Amniotic epithelial cell (primary cell): Measurements from ENCODE around the gene CYP11A1.

Experiments
- DNase-seq: peaks from one replicate; pipeline ENCODE4 v3.0.0-alpha.2; 2010; ENCODE audit warnings: low read depth

The CYP11A1 gene

DNA sequence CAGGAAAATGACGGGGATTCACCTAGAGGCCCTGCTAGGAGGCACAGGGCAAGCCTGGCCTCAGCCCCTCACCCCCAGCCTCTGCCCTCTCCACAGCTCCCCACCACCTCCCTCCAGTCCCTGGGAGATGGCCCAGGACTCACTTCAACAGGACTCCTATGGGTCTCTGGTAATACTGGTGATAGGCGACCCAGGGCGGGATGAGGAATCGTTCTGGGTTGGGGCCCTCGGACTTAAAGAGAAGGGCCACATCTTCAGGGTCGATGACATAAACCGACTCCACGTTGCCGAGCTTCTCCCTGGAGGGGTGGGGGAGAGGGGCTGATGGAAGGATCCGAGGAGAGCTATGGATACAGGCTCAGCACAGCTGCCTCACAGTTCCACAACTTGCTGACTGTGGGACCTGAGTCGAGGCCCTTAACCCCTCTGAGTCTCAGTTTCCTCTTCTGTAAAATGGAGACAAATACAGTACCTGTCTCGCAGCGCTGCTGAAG lies 19.6 kb downstream of the CYP11A1 start:
- no peak for DNase-seq

DNA sequence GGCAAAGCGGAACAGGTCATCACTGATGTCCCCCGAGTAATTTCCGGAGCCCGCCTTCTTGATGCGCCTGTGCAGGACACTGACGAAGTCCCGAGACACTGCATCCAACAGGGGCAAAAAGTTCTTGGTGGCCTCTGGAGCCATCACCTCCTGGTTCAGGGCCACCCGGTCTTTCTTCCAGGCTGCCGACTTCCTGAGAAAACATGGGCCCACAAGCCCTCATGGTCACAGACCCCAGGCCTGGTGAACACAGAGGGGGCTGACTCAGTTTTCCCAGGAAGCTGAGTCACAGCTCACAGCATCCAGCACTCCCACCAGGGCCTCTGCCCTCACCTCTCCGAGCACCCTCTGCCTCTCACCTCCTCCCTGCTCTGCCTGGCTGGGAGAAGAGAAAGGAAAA lies 22.4 kb downstream of the CYP11A1 start:
- DNase-seq = peak; percentile 59

DNA sequence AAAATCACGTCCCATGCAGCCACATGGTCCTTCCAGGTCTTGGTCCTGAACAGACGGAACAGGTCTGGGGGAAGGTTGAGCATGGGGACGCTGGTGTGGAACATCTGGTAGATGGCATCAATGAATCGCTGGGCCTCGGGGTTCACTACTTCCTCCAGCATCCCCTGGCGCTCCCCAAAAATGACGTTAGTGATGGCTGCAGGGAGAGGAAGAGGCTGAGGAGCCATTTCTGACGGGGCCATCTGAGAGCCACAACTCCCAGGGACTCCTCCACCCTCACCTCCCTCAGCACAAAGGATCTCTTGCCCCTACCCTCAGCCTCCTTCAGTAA lies 23.7 kb downstream of the CYP11A1 start:
- DNase-seq = no peak

DNA sequence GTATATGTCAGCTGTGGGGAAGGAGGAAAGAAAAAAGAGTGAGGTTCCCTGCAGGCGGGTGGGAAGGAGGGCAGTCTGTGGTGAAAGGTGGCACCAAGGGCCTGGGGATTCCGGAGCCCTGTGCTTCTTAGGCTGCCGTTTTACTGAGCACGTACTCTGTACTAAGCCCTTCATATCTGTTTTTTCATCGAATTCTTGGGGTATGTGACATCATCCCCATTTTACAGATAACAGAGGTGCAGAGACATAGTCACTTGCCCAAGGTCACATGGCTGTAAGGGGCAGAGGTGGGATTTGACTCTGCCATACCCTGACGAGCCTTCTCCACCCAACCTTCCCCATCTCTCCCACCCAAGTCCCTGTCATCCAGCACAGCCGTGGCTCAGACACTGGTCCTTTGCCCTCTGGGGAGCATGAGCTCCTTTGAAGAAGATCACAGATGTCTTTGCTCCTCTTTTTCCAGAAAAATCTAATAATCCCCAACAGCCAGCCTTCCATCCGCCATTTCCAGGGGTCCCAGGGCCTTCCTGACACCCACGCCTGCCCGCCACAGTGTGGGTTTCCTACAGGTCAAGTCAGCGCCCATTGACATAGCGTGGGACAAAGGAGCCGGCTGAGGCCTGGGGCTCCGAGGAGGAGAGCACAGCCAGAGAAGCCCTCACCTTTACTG lies 24.2 kb downstream of the CYP11A1 start:
- no peak for DNase-seq

DNA sequence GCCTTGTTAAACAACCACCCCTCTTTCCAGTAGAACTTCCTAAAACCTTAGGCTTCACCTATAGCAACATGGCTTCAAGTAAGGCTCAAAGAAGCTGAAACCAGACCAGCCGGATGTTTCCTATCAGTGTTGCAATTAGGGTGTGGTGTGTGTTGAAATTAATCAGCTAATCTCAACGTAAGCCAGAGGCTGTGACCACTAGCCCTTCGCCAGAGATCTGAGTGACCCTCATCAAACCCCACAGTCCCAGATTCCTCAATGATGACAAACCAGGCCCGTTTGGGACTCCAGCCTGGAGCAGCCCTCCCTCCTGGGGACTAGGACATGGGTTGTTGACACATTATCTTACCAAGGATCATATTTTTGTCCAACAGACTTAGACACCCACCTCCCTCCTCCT lies 27.3 kb downstream of the CYP11A1 start:
- peak; percentile 75 for DNase-seq

DNA sequence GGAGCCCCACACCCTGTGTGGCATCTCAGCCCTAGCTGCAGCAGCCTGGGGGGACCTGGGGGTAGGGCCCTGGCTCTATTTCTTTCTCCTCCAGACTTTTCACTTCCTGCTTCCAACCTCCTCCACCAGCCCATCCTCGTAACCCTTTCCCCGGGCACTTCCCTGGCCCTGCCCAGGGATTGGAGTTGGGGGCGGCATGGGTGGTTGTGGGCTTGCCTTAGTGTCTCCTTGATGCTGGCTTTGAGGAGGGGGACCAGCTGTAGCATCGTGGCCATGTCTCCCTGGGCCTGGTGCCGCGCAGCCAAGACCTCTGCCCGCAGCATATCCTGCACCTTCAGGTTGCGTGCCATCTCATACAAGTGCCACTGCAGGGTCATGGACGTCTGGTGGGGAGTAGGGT lies 28.1 kb downstream of the CYP11A1 start:
- DNase-seq = no peak

DNA sequence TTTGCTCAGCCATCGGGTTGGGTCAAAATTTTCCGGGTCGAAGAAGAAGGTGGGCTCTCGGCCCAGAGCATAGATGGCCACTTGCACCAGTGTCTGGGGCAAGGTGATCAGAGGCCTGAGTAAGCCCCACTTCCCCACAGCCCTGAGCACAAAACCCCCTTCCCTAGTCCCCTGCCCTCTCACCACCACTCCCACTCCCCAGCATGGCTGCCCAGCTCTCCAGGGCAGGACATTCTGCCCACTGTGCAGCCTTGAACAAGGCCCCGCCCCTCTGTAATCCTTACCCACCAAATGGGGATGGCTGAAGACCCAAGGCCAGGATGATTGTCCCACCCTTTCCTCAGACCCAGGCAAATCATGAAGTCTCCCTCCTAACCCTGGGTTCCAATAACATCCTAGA lies 28.8 kb downstream of the CYP11A1 start:
- no peak for DNase-seq

DNA sequence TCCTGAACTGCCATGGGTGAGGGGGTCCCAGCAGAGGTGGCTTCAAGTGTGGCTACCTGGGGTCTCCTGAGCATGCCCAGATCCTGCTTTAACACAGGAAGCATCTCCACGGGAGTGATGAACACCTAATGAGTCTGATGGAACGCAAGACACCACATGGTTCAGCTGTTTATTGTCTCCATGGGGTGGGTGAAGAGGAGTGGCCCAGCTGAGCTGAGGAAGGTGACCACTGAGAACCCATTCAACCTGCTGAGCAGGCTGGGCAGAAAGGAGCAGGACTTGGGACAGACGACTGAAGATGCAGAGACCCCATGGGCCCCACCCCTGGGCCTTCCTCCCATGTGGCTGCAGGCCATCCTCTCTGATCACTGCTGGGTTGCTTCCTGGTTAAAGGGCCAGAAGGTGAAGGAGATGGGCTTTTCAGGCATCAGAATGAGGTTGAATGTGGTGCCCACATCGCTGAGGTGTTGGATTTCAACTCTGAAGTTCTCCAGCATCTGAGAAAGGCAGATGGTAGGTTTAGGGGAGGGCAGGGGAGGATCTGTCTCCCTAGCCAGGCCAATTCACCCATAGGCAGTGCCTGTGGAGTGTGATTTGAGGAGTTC lies 29.7 kb downstream of the CYP11A1 start:
- no peak for DNase-seq

DNA sequence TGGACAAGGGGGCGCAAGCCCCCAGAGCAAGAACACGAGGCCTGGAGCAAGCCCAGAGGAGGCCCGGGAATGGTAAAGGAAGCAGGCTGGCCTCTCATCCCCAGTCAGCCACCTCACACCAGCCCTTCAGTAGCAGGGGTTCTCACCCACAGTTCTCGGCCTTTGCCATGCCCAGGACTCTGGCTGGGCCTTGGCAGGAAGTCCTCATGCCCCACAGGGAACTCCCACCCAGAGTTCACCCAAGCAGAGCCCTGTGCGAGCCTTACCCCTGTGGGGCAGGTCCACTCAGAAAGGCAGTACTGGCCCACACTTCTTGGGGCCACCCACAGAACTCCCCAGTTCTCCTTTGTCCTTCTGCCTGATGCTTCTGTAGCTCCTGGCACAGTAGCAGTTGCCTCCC lies 30.3 kb downstream of the CYP11A1 start:
- no peak for DNase-seq

DNA sequence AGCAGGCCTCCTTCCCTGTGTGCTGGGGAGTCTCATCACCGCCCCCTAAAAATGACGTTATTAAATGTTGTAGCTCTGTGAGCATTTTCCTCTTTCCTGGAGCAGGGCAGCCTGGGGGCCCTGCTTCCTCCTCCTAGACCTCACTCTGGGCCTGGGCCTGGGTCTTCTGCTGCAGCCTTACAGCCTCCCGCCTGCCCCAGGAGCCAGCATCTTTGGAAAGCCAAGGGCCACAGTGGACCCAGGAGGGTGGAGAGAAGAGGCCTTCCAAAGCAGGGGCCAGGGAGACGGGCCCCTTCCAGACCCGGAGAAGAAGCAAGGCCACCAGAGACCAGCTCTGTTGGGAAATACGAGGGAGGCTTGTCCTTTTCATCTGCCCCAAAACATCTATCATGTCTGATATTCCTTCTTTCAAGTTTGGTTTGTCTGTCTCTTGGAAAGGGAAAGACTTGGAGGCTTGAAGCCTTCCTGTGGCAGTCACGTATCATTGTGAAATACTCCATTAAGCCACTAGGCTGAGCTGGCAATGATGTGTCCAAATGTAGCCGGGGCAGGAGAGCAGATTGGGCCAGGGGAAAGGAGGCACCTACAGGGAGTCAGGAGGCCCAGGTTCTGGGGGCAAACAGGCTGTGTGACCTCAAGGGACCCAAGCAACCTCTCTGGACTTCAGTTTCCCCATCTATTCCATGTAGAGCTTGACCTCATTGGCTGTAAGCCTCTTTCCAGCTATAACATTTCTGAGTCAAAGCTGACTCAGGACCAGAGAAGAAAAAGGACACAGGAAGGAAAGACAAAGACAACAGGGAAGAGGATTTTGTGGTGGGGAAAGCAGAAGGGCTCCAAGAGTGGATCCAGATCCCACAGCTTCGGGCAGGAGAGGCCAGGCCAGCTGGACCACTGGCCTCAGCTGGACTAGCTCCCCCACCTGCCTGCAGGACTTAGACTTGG lies 31.1 kb downstream of the CYP11A1 start:
- peak; percentile 43 for DNase-seq

DNA sequence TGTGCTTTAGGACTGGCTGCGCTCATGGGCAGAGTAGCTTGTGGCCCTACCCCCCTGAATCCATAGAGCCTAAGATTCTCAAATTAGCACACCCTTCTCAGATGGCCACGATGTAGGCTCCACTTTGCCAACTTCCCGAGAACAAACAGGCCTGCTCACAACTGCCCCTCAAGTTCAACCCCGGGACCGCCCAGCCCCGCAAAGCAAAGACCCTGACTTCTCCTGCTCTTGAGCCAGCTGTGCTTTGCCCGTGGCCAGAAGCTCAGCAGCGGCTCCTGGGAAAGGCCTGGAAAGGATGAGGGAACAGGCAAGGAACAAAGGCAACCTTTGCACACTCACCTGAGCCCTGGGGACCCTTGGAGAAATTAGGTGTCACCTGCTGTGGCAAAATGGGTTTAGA lies 32.0 kb downstream of the CYP11A1 start:
- no peak for DNase-seq

DNA sequence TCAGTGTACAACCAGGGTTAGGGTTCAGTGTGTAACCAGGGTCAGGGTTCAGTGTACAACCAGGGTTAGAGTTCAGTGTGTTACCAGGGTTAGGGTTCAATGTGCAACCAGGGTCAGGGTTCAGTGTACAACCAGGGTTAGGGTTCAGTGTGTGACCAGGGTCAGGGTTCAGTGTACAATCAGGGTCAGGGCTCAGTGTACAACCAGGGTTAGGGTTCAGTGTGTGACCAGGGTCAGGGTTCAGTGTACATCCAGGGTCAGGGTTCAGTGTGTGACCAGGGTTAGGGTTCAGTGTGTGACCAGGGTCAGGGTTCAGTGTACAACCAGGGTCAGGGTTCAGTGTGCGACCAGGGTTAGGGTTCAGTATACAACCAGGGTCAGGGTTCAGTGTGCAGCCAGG lies 33.3 kb downstream of the CYP11A1 start:
- DNase-seq = no peak

DNA sequence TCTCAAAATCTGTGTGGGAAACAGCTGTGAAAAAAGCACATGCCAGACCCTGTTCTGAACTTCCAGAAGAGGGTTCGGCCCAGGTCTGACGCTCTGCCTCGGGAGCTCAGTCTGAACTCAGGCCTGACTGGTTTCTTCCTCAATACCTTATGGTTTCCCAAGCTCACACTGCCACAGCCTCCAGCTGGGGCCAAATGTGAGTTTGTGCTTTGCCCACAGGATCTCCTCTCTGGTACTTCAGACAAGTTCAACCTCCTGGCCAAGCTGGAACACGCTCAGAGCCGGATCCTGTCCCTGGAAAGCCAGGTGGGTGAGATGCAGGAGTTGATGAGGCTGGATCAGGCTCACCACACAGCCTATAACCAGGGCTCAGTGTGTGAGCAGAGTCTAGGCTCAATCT lies 33.8 kb downstream of the CYP11A1 start:
- DNase-seq = no peak

DNA sequence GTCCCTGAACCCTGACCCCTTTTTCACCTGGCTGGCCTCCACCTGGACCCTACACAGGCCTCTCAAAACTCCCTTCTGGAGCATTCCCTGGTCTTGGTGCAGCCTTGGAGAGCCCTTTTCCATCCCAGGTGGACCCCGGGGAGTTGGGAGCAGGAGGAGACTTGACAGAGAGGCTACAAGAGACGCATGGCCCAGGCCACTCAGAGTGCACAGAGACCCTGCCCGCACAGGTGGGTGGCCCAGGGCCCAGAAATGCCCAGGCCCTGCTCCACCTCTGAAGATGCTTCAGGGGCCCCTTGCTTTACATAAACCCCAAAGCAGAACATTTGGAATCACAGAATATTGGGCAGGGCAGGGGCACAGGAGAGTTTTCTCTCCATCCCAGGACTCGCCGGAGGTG lies 34.4 kb downstream of the CYP11A1 start:
- DNase-seq = no peak

DNA sequence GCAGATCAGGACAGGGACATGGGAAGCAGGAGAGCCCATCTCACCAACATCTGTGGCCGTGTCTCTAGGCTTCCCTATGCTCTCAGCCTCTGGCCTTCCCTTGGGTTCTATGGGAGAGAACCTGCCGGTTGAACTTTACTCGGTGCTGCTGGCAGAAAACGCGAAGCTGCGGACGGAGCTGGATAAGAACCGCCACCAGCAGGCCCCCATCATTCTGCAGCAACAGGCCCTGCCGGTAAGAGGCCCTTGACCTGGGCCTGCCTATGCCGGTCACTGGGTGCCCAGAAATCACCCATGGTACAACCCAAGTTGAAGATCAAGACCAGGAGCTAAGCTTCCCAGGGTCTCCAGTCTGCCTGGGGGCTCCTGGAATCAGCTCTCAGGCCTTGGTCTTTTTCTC lies 34.8 kb downstream of the CYP11A1 start:
- no peak for DNase-seq

DNA sequence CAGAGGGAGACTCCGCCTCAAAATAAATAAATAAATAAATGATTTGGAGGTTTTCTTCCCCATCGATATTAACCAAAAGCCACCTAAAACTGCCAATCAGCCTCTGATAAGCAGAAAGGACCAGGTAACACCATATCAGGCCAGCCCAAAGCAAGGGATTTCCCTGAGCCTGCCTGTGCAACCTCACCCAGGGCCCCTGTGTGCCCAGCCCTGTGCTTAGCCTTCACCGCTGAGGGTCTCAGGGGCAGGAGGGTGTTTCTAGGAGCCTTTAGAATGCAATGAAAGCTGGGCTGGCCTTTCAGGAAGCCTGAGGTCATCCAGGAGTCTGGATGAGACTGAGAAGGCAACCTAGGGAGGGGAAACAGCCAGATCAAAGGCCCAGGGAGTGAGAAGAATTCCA lies 35.4 kb downstream of the CYP11A1 start:
- DNase-seq = no peak

DNA sequence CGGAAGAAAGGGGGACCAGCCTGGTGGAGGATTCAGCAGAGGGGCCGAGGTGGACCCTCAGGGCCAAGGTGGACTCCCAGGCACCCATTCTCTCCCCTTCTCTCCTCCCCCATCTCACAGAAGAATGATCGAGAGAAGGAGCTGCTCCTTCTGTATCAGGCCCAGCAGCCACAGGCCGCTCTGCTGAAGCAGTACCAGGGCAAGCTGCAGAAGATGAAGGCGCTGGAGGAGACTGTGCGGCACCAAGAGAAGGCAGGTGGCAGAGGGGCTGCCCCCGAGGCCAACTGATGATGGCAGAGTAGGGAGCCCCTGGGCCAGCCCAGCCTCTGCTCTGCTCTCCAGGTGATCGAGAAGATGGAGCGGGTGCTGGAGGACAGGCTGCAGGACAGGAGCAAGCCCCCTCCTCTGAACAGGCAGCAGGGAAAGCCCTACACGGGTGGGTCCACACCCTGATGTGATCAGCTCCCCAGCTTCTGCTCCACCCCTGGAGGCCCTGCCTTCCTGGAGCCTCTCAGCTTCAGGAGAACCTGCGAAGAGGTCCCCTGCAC lies 36.5 kb downstream of the CYP11A1 start:
- no peak for DNase-seq

DNA sequence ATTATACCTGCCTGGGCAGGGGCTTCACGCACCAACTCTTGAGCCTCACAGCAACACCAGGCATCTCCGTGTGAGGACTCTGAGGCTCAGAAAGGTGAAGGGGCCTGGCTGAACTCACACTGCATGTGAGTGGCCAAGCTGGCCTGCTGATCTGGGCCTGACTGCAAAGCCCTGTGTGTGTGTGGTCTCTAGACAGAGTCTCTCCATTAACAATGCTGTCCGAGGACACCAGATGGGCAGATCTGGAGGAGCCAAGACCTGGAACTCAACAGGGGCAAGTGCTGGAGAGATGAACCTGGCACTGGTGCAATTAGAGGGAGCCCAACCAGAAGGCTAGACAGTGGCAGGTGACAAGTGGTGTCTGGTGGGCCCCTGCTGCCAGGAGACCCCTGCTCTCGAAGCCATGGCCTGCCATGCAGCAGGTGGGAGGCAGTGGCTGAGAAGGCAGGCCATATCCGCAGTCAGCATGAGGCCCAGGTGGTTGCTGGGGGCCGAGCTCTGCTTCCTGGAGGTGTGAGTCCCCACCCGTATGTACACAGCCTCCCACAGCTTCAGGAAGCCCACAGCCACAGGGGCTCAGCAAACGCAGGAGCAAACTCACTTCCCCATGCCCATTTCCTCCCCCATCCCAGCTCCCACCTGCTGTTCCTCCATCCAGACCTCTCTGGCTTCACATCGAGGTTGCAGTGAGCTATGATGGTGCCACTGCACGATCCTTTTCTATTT lies 39.0 kb downstream of the CYP11A1 start:
- DNase-seq = no peak

DNA sequence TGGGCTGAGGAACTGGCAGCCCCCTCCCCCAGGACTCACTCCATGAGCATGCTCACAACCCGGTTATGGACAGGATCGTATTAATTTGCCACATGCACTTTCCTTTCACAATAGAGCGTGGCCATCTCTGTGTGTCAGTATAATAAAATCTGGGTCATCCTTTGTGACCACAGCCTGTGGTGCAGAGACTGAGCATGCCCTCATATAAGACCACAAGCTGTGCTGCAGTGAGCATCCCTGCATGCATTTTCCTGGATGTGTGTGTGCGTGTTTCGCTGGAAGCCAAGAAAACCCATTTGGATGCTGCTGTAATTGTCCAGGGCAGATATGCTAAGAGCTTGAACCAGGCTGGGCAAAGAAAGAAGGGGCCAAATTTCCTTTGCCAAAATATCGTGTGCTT lies 39.7 kb downstream of the CYP11A1 start:
- DNase-seq = peak; percentile 74

DNA sequence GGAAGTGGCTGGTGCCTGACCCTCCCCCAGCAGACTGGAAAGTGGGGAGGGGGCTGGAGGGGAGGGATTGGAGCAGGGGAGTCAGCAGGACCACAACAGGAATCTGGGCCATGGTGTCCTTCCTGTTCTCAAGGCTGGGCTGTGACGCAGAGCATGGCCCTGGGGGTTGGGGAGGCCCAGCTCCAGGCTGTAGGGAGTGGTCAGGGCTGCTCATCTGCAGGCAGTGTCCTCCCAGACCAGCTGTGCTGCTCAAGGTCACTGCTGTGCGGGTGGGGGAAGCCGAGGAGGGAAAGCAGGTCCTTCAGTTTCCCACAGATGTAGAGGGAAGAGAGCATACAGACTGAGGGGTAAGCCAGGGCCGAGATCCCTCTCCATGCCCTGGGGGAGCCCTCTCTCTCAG lies 40.7 kb downstream of the CYP11A1 start:
- DNase-seq = peak; percentile 86

DNA sequence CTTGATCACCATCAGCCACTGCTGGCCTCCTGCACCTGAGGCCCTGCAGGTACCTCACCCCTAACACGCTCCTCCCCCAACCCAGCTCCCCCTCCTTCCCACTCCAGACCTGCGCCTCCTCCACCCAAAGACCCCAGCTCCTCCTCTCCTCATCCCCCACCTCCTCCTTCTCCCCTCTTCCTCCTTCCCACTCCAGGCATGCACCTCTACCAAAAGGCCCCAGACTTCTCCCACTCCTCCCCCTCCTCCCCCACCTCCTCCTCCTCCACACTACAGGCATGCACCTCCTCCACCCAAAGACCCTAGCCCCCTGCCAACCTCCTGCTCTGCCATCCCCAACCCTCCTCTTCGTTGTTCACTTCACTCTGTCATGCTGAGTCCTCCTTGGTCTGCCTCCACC lies 42.7 kb downstream of the CYP11A1 start:
- DNase-seq = no peak

DNA sequence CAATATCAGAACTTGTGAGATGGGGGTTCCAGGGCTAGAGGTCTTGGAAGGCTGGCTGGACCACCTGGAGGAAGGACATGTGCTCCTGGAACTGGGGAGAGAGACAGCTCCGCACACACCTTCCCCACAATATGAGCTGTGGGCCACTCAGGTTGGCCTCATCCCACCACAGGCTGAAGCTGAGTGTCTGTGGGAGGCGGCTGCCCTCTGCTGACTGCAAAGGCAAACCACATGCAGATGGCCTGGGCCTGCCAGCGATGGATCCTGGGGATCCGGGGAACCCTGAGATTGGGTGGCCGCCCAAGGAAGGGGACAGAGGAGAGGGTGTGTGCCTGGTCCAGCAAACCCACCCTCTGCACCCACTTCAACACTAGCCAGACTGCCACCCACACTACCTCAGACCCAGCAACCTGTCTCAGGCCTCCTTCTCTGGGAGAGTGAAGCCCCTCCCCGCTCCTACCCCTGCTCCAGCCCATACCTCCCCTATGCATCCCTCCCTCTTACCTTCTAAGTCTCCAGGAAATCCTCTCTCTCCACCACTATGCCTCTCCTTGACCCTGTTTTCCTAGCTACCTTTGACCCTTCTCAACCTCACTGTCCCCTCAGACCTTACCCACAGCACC lies 44.8 kb downstream of the CYP11A1 start:
- peak; percentile 48 for DNase-seq
